CD4-positive, alpha-beta T cell (primary cell): Measurements from ENCODE around the gene PSRC1. TPM values are rescaled to one million over a fixed set of nuclear protein-coding genes. Genes with fewer than 3 reads are reported as not detected.

Experiments
- ATAC-seq: fragments of 200-7000 bp; cut with Tn5 transposase; one replicate; pipeline ENCODE4 v1.10.0; 2022; ENCODE audit warnings: mild to moderate bottlenecking; ENCODE audit not compliant: poor library complexity
- CTCF ChIA-PET: fragments of 350-600 bp; sonication (Branson Sonifier 250); formaldehyde crosslinking; loops from one replicate; lab custom pipeline; 2021; ENCODE audit warnings: antibody characterized with exemption, inconsistent platforms; lab: Charles Lee
- POLR2A ChIA-PET: fragments of 350-600 bp; sonication (Branson Sonifier 250); formaldehyde crosslinking; loops from one replicate; lab custom pipeline; 2021; ENCODE audit warnings: antibody characterized with exemption, inconsistent platforms; lab: Charles Lee
- DNase-seq, 14 experiments: peaks; one replicate each; pipeline ENCODE4 v3.0.0-alpha.2; 2013 to 2020; ENCODE audit warnings: mixed read lengths in 2 of 14
- H3K27ac ChIP-seq, 2 donors: one replicate each; pipeline versions ENCODE4 v1.5.1 to v1.7.0; 2013; ENCODE audit warnings: low read length in 2 of 2, low read depth in 1 of 2, mild to moderate bottlenecking in 1 of 2
- H3K27me3 ChIP-seq, 2 experiments: 1 replicate in 1 of 2; 2 replicates in 1 of 2; pipeline versions ENCODE4 v1.6.1 to v1.7.0; 2013; ENCODE audit warnings: low read length in 2 of 2, control low read depth in 1 of 2, mild to moderate bottlenecking in 1 of 2, moderate library complexity in 1 of 2; ENCODE audit not compliant: insufficient read depth in 2 of 2, control insufficient read depth in 1 of 2
- H3K36me3 ChIP-seq: one replicate; pipeline ENCODE4 v1.6.1; 2013; ENCODE audit warnings: low read length, control low read depth; ENCODE audit not compliant: insufficient read depth
- H3K4me1 ChIP-seq: one replicate; pipeline ENCODE4 v1.6.1; 2013; ENCODE audit warnings: low read length, control low read depth; ENCODE audit not compliant: insufficient read depth
- H3K4me3 ChIP-seq: one replicate; pipeline ENCODE4 v1.5.1; 2013; ENCODE audit warnings: mild to moderate bottlenecking, low read length, moderate library complexity
- H3K9me3 ChIP-seq, 2 experiments: 1 replicate in 1 of 2; 2 replicates in 1 of 2; pipeline versions ENCODE4 v1.6.1 to v1.7.0; 2013; ENCODE audit warnings: low read length in 2 of 2, mild to moderate bottlenecking in 2 of 2, control low read depth in 1 of 2, moderate library complexity in 1 of 2; ENCODE audit not compliant: control insufficient read depth in 1 of 2, insufficient read depth in 1 of 2
- H3K27ac Mint-ChIP-seq: one replicate; pipeline ENCODE4 v1.8.0; 2020; ENCODE audit warnings: mixed read lengths
- H3K27me3 Mint-ChIP-seq: one replicate; pipeline ENCODE4 v1.8.0; 2021; ENCODE audit warnings: mixed read lengths
- H3K36me3 Mint-ChIP-seq: one replicate; pipeline ENCODE4 v1.8.0; 2021; ENCODE audit warnings: low read depth, mixed read lengths
- H3K4me1 Mint-ChIP-seq: one replicate; pipeline ENCODE4 v1.8.0; 2021; ENCODE audit warnings: low read depth, mixed read lengths
- H3K4me3 Mint-ChIP-seq: one replicate; pipeline ENCODE4 v1.8.0; 2020; ENCODE audit warnings: mild to moderate bottlenecking, mixed read lengths
- H3K9me3 Mint-ChIP-seq: one replicate; pipeline ENCODE4 v1.8.0; 2020; ENCODE audit warnings: mixed read lengths
- intact Hi-C, 2 experiments: fragments of 100-400 bp; cut with DNase I in 1 of 2; cut with micrococcal nuclease in 1 of 2; formaldehyde crosslinking; loops; one replicate each; pipeline versions ENCODE4 v1.15.1 to v1.9.0; 2023 to 2025; cut with DNase I, micrococcal nuclease
- total RNA-seq, 174 experiments: library from RNA in 2 of 174; stranded (reverse) in 2 of 174; gene quantifications; one replicate each; pipeline ENCODE4 v1.2.3 and lab custom pipeline; 2021 to 2026
- TF ChIP-seq, protein P1 (sequence below): fragments of 200-600 bp; IDR thresholded peaks from one replicate; pipeline ENCODE4 v1.8.0; 2022; ENCODE audit warnings: antibody characterized with exemption, mild to moderate bottlenecking

Gene PSRC1
- total RNA-seq, 2 experiments from 2014 or later, result 0.22 to 0.91 TPM

DNA sequence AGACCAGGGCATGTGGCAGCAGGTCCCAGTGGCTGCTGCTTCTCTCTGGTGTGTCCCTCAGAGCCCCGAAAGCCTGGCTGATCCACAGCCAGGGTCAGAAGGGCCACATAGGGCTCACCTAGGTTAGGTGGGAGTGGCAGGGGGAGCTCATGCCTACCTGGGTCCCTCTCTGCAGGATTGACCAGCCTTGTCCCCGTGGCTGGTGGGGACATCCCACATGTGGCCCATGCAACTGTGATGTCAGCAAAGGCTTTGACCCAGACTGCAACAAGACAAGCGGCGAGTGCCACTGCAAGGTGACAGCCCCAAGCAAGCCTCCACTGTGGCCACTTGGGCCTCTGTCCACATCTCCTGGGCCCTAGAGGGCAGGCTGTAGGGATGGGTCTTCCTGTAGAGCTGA, 17.9 kb downstream of the PSRC1 start:
- H3K9me3 ChIP-seq, result no peaks in the 10 kb centered on the region
- H3K27me3 ChIP-seq, result no peaks in the 10 kb centered on the region
- no peaks in the 10 kb centered on the region for H3K9me3 Mint-ChIP-seq
- H3K27ac Mint-ChIP-seq, result no peak overlapping the region
- peaks cover 6% of the 10 kb centered on the region for H3K4me1 ChIP-seq
- H3K36me3 Mint-ChIP-seq, result no peaks in the 10 kb centered on the region
- TF ChIP-seq, protein P1, sequence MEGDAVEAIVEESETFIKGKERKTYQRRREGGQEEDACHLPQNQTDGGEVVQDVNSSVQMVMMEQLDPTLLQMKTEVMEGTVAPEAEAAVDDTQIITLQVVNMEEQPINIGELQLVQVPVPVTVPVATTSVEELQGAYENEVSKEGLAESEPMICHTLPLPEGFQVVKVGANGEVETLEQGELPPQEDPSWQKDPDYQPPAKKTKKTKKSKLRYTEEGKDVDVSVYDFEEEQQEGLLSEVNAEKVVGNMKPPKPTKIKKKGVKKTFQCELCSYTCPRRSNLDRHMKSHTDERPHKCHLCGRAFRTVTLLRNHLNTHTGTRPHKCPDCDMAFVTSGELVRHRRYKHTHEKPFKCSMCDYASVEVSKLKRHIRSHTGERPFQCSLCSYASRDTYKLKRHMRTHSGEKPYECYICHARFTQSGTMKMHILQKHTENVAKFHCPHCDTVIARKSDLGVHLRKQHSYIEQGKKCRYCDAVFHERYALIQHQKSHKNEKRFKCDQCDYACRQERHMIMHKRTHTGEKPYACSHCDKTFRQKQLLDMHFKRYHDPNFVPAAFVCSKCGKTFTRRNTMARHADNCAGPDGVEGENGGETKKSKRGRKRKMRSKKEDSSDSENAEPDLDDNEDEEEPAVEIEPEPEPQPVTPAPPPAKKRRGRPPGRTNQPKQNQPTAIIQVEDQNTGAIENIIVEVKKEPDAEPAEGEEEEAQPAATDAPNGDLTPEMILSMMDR, result no peak
- H3K27me3 Mint-ChIP-seq, result no peaks in the 10 kb centered on the region
- intact Hi-C loops, result no loop called here
- POLR2A ChIA-PET, result no interaction called here
- no peaks in the 10 kb centered on the region for H3K36me3 ChIP-seq
- no peak overlapping the region for H3K4me3 ChIP-seq
- no peak overlapping the region for H3K27ac ChIP-seq
- ATAC-seq (no peak), DNase-seq (no peak)
- CTCF ChIA-PET, result no interaction called here
- no peaks in the 10 kb centered on the region for H3K4me1 Mint-ChIP-seq
- H3K4me3 Mint-ChIP-seq, result no peak overlapping the region

- H3K36me3 ChIP-seq, result no peaks in the 10 kb centered on the region
- H3K27ac Mint-ChIP-seq, result no peak overlapping the region
- CTCF ChIA-PET, result interaction anchor here (0.6 to 1.2 kb wide), 4 partner anchors 13 to 269 kb away, joined by 3 to 4 read pairs (median 3); partner anchors contain the start of gene SORT1
- TF ChIP-seq, protein P1, result no peak
- H3K27ac ChIP-seq, result no peak overlapping the region
- no peaks in the 10 kb centered on the region for H3K27me3 ChIP-seq
- no peak for ATAC-seq
- H3K9me3 Mint-ChIP-seq, result no peaks in the 10 kb centered on the region
- intact Hi-C loops, result loop anchor here in 1 of 2 experiments (5.0 kb wide), 1 partner anchor 228 kb away; the partner anchor contains the start of gene CYB561D1
- H3K4me1 Mint-ChIP-seq, result no peaks in the 10 kb centered on the region
- POLR2A ChIA-PET, result interaction anchor here (0.5 kb wide), 1 partner anchor 132 kb away, joined by 3 read pairs; no protein-coding TSS in a partner anchor
- no peak for DNase-seq
- no peaks in the 10 kb centered on the region for H3K36me3 Mint-ChIP-seq
- no peak overlapping the region for H3K4me3 ChIP-seq
- no peaks in the 10 kb centered on the region for H3K9me3 ChIP-seq
- H3K4me1 ChIP-seq, result peaks cover 6% of the 10 kb centered on the region
- H3K27me3 Mint-ChIP-seq, result no peaks in the 10 kb centered on the region
- H3K4me3 Mint-ChIP-seq, result no peak overlapping the region
Measured at GRCh38 chr1:109264379-109264755, 18.6 kb downstream of the PSRC1 start.

- CTCF ChIA-PET, result interaction anchor here (0.6 to 1.2 kb wide), 4 partner anchors 13 to 269 kb away, joined by 3 to 4 read pairs (median 3); partner anchors contain the start of gene SORT1
Measured at GRCh38 chr1:109263597-109264378, 19.2 kb downstream of the PSRC1 start.

More at GRCh38 chr1:109263597-109264378, 19.2 kb downstream of the PSRC1 start:
- no peak overlapping the region for H3K4me3 ChIP-seq
- no peaks in the 10 kb centered on the region for H3K9me3 ChIP-seq
- H3K36me3 ChIP-seq, result no peaks in the 10 kb centered on the region
- TF ChIP-seq, protein P1, result peak; percentile 83
- H3K27ac Mint-ChIP-seq, result no peak overlapping the region
- DNase-seq (peak; percentile 62 to 87 (median 71)), ATAC-seq (peak; percentile 97)
- H3K27me3 Mint-ChIP-seq, result no peaks in the 10 kb centered on the region
- no peak overlapping the region for H3K4me3 Mint-ChIP-seq
- no peaks in the 10 kb centered on the region for H3K27me3 ChIP-seq
- peaks cover 6% of the 10 kb centered on the region for H3K4me1 ChIP-seq
- POLR2A ChIA-PET, result interaction anchor here (0.5 kb wide), 1 partner anchor 132 kb away, joined by 3 read pairs; no protein-coding TSS in a partner anchor
- no peaks in the 10 kb centered on the region for H3K4me1 Mint-ChIP-seq
- H3K9me3 Mint-ChIP-seq, result no peaks in the 10 kb centered on the region
- intact Hi-C loops, result loop anchor here (1.0 to 5.0 kb wide), 5 partner anchors 136 to 270 kb away; partner anchors contain the start of gene CYB561D1 (in 1 of the 2)
- H3K27ac ChIP-seq, result no peak overlapping the region
- no peaks in the 10 kb centered on the region for H3K36me3 Mint-ChIP-seq
